ENCODE data around the gene TRAF2. TPM values are rescaled to one million over a fixed set of nuclear protein-coding genes. Genes with fewer than 3 reads are reported as not detected.

Gene TRAF2
- total RNA-seq, 1 experiment from 2014 or later, result 29.2 TPM

- Histone ChIP-seq H3K4me3 (ENCODE audit: low read depth, low read length, poor library complexity, severe bottlenecking) (no peak overlapping the region), H3K27ac (ENCODE audit: low read depth, low read length, poor library complexity, severe bottlenecking) (no peak overlapping the region), H3K27me3 (replicated peaks; ENCODE audit: insufficient read depth, low read depth, low read length, poor library complexity) (no peaks in the 10 kb centered on the region), H3K36me3 (ENCODE audit: insufficient read depth, low read length, poor library complexity, severe bottlenecking) (no peaks in the 10 kb centered on the region), H3K4me1 (ENCODE audit: insufficient read depth, low read length, poor library complexity, severe bottlenecking) (no peaks in the 10 kb centered on the region), H3K9me3 (ENCODE audit: low read depth, low read length, poor library complexity, severe bottlenecking) (no peaks in the 10 kb centered on the region)
- BruUV-seq (replicated peaks), result no TSS peak
- ChIA-PET CTCF (no interaction called here), POLR2A (ENCODE audit: low non-redundant PET) (no interaction called here)
- no peak for DNase-seq (ENCODE audit: low spot score)
- TF ChIP-seq EZH2 (IDR thresholded peaks at IDR 0.05; ENCODE audit: borderline replicate concordance, low read depth, low read length, poor library complexity, severe bottlenecking), result no peak
- no peak for TF ChIP-seq CTCF (conservative IDR thresholded peaks at IDR 0.05; ENCODE audit: low read depth, low read length)
- intact Hi-C loops (cut with micrococcal nuclease; ENCODE audit: unreplicated experiment), result no loop called here
Measured at GRCh38 chr9:136955202-136955942, 69.1 kb downstream of the TRAF2 start.

GRCh38 chr9:136955943-136956335 lies 69.6 kb downstream of the TRAF2 start:
- intact Hi-C loops (cut with micrococcal nuclease; ENCODE audit: unreplicated experiment), result no loop called here
- H3K9me3 ChIP-seq (ENCODE audit: low read depth, low read length, poor library complexity, severe bottlenecking), result no peaks in the 10 kb centered on the region
- BruUV-seq (replicated peaks), result no TSS peak
- CTCF ChIA-PET, result no interaction called here
- TF ChIP-seq CTCF (conservative IDR thresholded peaks at IDR 0.05; ENCODE audit: low read depth, low read length), result no peak
- no peak for TF ChIP-seq EZH2 (IDR thresholded peaks at IDR 0.05; ENCODE audit: borderline replicate concordance, low read depth, low read length, poor library complexity, severe bottlenecking)
- POLR2A ChIA-PET (ENCODE audit: low non-redundant PET), result interaction anchor here (0.7 kb wide), 1 partner anchor 14 kb away, joined by 5 read pairs; no protein-coding TSS in a partner anchor
- H3K36me3 ChIP-seq (ENCODE audit: insufficient read depth, low read length, poor library complexity, severe bottlenecking), result no peaks in the 10 kb centered on the region
- no peak overlapping the region for H3K4me3 ChIP-seq (ENCODE audit: low read depth, low read length, poor library complexity, severe bottlenecking)
- no peaks in the 10 kb centered on the region for H3K27me3 ChIP-seq (replicated peaks; ENCODE audit: insufficient read depth, low read depth, low read length, poor library complexity)
- no peak for DNase-seq (ENCODE audit: low spot score)
- H3K4me1 ChIP-seq (ENCODE audit: insufficient read depth, low read length, poor library complexity, severe bottlenecking), result no peaks in the 10 kb centered on the region
- H3K27ac ChIP-seq (ENCODE audit: low read depth, low read length, poor library complexity, severe bottlenecking), result no peak overlapping the region

- Histone ChIP-seq H3K9me3 (ENCODE audit: low read depth, low read length, poor library complexity, severe bottlenecking) (no peaks in the 10 kb centered on the region), H3K27ac (ENCODE audit: low read depth, low read length, poor library complexity, severe bottlenecking) (no peak overlapping the region), H3K36me3 (ENCODE audit: insufficient read depth, low read length, poor library complexity, severe bottlenecking) (no peaks in the 10 kb centered on the region), H3K4me3 (ENCODE audit: low read depth, low read length, poor library complexity, severe bottlenecking) (no peak overlapping the region), H3K27me3 (replicated peaks; ENCODE audit: insufficient read depth, low read depth, low read length, poor library complexity) (no peaks in the 10 kb centered on the region), H3K4me1 (ENCODE audit: insufficient read depth, low read length, poor library complexity, severe bottlenecking) (no peaks in the 10 kb centered on the region)
- no peak for TF ChIP-seq CTCF (conservative IDR thresholded peaks at IDR 0.05; ENCODE audit: low read depth, low read length)
- no peak for TF ChIP-seq EZH2 (IDR thresholded peaks at IDR 0.05; ENCODE audit: borderline replicate concordance, low read depth, low read length, poor library complexity, severe bottlenecking)
- POLR2A ChIA-PET (ENCODE audit: low non-redundant PET), result interaction anchor here (0.7 kb wide), 1 partner anchor 13 kb away, joined by 5 read pairs; no protein-coding TSS in a partner anchor
- no TSS peak for BruUV-seq (replicated peaks)
- DNase-seq (ENCODE audit: low spot score), result no peak
- CTCF ChIA-PET, result no interaction called here
- intact Hi-C loops (cut with micrococcal nuclease; ENCODE audit: unreplicated experiment), result no loop called here
Measured at GRCh38 chr9:136956604-136957003, 70.3 kb downstream of the TRAF2 start.
